Neural cell (in vitro differentiated cells): ENCODE measurements around the gene ATG2A. TPM values are rescaled to one million over a fixed set of nuclear protein-coding genes. Genes with fewer than 3 reads are reported as not detected.

Experiments used
- H2AFZ ChIP-seq: fragments of 200-600, 300-800 bp; sonication (generic), shearing (Covaris generic); 2 replicates; pipeline ENCODE4 v1.6.0; 2014; ENCODE audit warnings: low read depth, mild to moderate bottlenecking, antibody characterized with exemption, low read length, moderate library complexity
- H3F3A ChIP-seq: fragments of 200-600 bp; shearing (Covaris generic); 2 replicates; pipeline ENCODE4 v1.6.1; 2016; ENCODE audit warnings: mild to moderate bottlenecking, moderate library complexity, mixed read lengths, antibody characterized with exemption, low read length; ENCODE audit not compliant: insufficient read depth, poor library complexity, severe bottlenecking
- H3K27ac ChIP-seq: fragments of 200-600, 300-800 bp; sonication (generic), shearing (Covaris generic); 2 replicates; pipeline ENCODE4 v1.5.1; 2014; ENCODE audit warnings: mild to moderate bottlenecking, low read length, moderate library complexity
- H3K27me3 ChIP-seq: fragments of 300-800, 200-600 bp; sonication (generic), shearing (Covaris generic); 2 replicates; pipeline ENCODE4 v1.6.0; 2014; ENCODE audit warnings: mild to moderate bottlenecking, low read depth, low read length, moderate library complexity; ENCODE audit not compliant: insufficient read depth
- H3K36me3 ChIP-seq: fragments of 300-800, 200-600 bp; sonication (generic), shearing (Covaris generic); 2 replicates; pipeline ENCODE4 v1.5.1; 2014; ENCODE audit warnings: mild to moderate bottlenecking, antibody characterized with exemption, low read length, moderate library complexity; ENCODE audit not compliant: insufficient read depth
- H3K4me2 ChIP-seq: fragments of 300-800, 200-600 bp; sonication (generic), shearing (Covaris generic); 2 replicates; pipeline ENCODE4 v1.6.0; 2014; ENCODE audit warnings: mild to moderate bottlenecking, low read length
- H3K4me3 ChIP-seq: fragments of 300-800, 200-600 bp; sonication (generic), shearing (Covaris generic); 2 replicates; pipeline ENCODE4 v1.5.1; 2014; ENCODE audit warnings: mild to moderate bottlenecking, low read length, moderate library complexity
- H3K79me2 ChIP-seq: fragments of 200-600 bp; shearing (Covaris generic); replicated peaks from 2 replicates; pipeline ENCODE4 v1.6.0; 2014; ENCODE audit warnings: mild to moderate bottlenecking, low read length, moderate library complexity; ENCODE audit not compliant: insufficient read depth
- H3K9ac ChIP-seq: fragments of 300-800, 200-600 bp; sonication (generic), shearing (Covaris generic); 2 replicates; pipeline ENCODE4 v1.6.1; 2016; ENCODE audit warnings: mild to moderate bottlenecking, low read length, mixed read lengths
- H3K9me2 ChIP-seq: fragments of 200-600 bp; shearing (Covaris generic); 2 replicates; pipeline ENCODE4 v1.6.1; 2016; ENCODE audit warnings: mild to moderate bottlenecking, low read length, mixed read lengths; ENCODE audit not compliant: insufficient read depth
- H3K9me3 ChIP-seq: fragments of 200-600, 300-800 bp; sonication (generic), shearing (Covaris generic); 2 replicates; pipeline ENCODE4 v1.6.1; 2016; ENCODE audit warnings: mild to moderate bottlenecking, mixed run types, low read length, moderate library complexity, mixed read lengths
- H4K20me1 ChIP-seq: fragments of 200-600 bp; shearing (Covaris generic); 2 replicates; pipeline ENCODE4 v1.6.1; 2016; ENCODE audit warnings: mild to moderate bottlenecking, mixed run types; ENCODE audit not compliant: insufficient read depth
- CTCF ChIP-seq: fragments of 450-650 bp; IDR thresholded peaks from 2 replicates; pipeline ENCODE4 v1.5.1; 2014; ENCODE audit warnings: antibody characterized with exemption, mild to moderate bottlenecking, moderate library complexity; ENCODE audit not compliant: poor library complexity, severe bottlenecking
- EP300 ChIP-seq: fragments of 450-650 bp; conservative IDR thresholded peaks from 2 replicates; pipeline ENCODE4 v1.6.1; 2014; ENCODE audit warnings: antibody characterized with exemption, mild to moderate bottlenecking, moderate library complexity; ENCODE audit not compliant: poor library complexity, severe bottlenecking
- EZH2 ChIP-seq: fragments of 200-600, 300-800 bp; shearing (Covaris generic), sonication (generic); IDR thresholded peaks from 2 replicates; pipeline ENCODE4 v1.6.1; 2014; ENCODE audit warnings: antibody characterized with exemption, low read length, borderline replicate concordance, mild to moderate bottlenecking; ENCODE audit not compliant: insufficient read depth, poor library complexity, severe bottlenecking
- MXI1 ChIP-seq: fragments of 450-650 bp; conservative IDR thresholded peaks from 2 replicates; pipeline ENCODE4 v1.6.1; 2014; ENCODE audit warnings: antibody characterized with exemption, mild to moderate bottlenecking; ENCODE audit not compliant: poor library complexity, severe bottlenecking
- POLR2AphosphoS5 ChIP-seq: IDR thresholded peaks from 2 replicates; pipeline ENCODE4 v1.6.1; 2012
- RAD21 ChIP-seq: fragments of 450-650 bp; conservative IDR thresholded peaks from 2 replicates; pipeline ENCODE4 v1.6.1; 2014; ENCODE audit warnings: antibody characterized with exemption, mild to moderate bottlenecking, moderate library complexity
- REST ChIP-seq: IDR thresholded peaks from 2 replicates; pipeline ENCODE4 v1.6.1; 2012; ENCODE audit warnings: borderline replicate concordance
- SMC3 ChIP-seq: fragments of 450-650 bp; conservative IDR thresholded peaks from 2 replicates; pipeline ENCODE4 v1.6.1; 2014; ENCODE audit warnings: antibody characterized with exemption, mild to moderate bottlenecking, moderate library complexity; ENCODE audit not compliant: poor library complexity
- TAF1 ChIP-seq: IDR thresholded peaks from 2 replicates; pipeline ENCODE4 v1.6.1; 2012; ENCODE audit warnings: low read depth
- polyA plus RNA-seq: library from polyadenylated mRNA; depleted of rRNA; stranded (reverse); fragments of >200 nt; gene quantifications from 2 replicates; pipeline ENCODE4 v1.2.3, GENCODE V29; 2014

ATG2A gene
- polyA plus RNA-seq, 1 donor from 2014 or later: 7.5 TPM

GRCh38 chr11:64933935-64934681, 17.1 kb upstream of the ATG2A start:
- H3K4me2 ChIP-seq: no peak overlapping the region
- no peaks in the 10 kb centered on the region for H3K9me2 ChIP-seq
- H2AFZ ChIP-seq: no peak overlapping the region
- no peak for TF ChIP-seq EP300
- no peak for TF ChIP-seq RAD21
- TF ChIP-seq MXI1: no peak
- no peak for TF ChIP-seq REST
- H3F3A ChIP-seq: no peaks in the 10 kb centered on the region
- no peak overlapping the region for H3K27ac ChIP-seq
- no peak overlapping the region for H3K9ac ChIP-seq
- H3K27me3 ChIP-seq: no peaks in the 10 kb centered on the region
- H3K36me3 ChIP-seq: peaks cover 3% of the 10 kb centered on the region
- no peaks in the 10 kb centered on the region for H4K20me1 ChIP-seq
- H3K79me2 ChIP-seq: no peaks in the 10 kb centered on the region
- no peak overlapping the region for H3K4me3 ChIP-seq
- H3K9me3 ChIP-seq: no peaks in the 10 kb centered on the region

DNA sequence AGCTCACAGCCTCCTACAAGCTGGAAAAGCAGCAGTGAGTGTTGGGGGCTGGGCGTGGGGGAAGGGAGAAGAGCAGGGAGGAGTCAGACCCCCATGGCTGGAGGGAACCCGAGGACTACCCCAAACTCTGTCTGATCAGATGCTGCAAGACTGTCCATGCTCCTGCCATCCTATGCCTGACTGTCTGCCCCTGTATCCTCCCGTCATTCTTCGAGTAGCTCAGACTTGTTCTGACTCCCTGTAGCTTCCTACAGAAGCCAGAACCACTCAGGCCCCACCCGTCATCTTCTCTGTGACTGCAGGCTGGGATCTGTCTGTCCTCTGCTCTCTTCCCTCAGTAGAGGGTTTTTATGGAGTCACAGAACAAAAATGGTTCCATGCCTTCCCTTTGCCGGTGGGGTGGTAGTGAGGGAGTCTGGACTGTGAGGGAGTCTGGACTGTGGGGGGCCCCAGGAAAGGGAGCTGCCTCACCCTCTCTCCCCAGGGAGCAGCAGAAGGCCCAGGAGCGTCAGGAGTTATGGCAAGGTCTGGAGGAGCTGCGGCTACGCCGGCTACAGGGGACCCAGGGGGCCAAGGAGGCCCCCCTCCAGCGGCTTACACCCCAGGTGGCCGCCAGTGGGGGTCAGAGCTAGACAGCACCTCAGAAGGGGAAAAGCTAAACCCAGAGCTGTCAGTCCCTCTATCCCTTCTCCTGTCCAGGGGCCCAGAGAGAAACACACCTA, 16.4 kb upstream of the ATG2A start:
- no peak for TF ChIP-seq POLR2AphosphoS5
- TF ChIP-seq TAF1: no peak
- TF ChIP-seq MXI1: no peak
- no peak for TF ChIP-seq EZH2
- no peak for TF ChIP-seq EP300
- no peak for TF ChIP-seq CTCF
- no peak for TF ChIP-seq SMC3
- TF ChIP-seq RAD21: no peak
- TF ChIP-seq REST: no peak
- Histone ChIP-seq H3K27me3 (no peaks in the 10 kb centered on the region), H3K4me2 (no peak overlapping the region), H3F3A (no peaks in the 10 kb centered on the region), H3K4me3 (no peak overlapping the region), H3K9me3 (no peaks in the 10 kb centered on the region), H4K20me1 (no peaks in the 10 kb centered on the region), H3K36me3 (peaks cover 3% of the 10 kb centered on the region), H2AFZ (no peak overlapping the region), H3K27ac (no peak overlapping the region), H3K9me2 (no peaks in the 10 kb centered on the region), H3K79me2 (no peaks in the 10 kb centered on the region), H3K9ac (no peak overlapping the region)
